GM21786 (cell line): ENCODE results near the gene FRK.

Experiments used
- ATAC-seq: cut with Tn5 transposase; IDR thresholded peaks from one replicate; pipeline ENCODE4 v1.9.1; 2021; ENCODE audit not compliant: unreplicated experiment

The FRK gene

DNA sequence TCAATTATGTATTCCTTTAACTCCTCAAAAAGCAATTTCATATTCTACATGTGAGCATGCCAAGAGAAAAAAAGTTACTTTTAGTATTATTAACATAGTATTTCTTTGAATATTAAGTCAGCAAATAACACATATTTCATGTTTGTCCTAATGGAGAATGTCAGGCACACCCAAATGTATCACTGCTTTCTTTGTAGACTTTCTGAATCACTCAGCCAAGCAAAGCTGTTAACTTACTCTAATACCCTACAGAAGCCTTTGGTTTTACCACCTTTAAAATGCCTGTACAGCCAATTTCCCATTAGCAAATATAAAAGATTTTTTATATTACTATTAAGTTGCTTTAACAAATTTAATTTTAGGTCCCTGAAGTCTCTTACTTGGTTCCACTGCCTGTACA is 23.8 kb downstream of the FRK start:
- no peak for ATAC-seq

DNA sequence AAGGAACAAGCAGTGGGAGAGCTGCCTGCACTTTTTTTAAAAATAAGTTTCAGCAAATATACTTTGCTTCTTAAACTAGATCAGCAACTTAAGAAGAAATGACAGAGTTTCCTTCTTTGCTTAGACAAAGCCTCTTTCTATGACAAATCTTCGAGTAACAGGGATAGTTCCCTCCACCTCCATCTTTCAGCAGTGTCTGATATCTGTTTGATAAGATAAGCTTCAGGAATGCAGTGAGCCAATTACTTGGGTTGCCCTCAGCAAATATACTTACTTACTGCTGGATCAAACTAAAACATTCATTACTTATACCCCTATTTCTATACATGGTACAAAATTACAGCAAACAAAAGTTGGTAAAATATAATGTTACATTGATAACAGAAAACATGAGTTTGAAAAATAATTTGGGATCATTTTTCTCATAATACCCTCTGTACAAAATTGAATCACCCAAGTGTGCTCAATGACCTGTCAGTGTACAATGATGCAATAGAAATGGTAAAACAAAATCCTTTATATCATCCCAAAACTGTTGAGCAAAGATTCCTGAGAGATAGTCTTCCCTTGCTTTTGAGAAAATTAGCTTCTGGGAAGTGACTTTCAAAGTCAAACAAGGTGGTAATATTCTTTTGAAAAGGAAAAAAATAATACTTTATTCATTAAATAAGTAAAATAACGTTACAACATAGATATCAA is 24.5 kb downstream of the FRK start:
- ATAC-seq = no peak

DNA sequence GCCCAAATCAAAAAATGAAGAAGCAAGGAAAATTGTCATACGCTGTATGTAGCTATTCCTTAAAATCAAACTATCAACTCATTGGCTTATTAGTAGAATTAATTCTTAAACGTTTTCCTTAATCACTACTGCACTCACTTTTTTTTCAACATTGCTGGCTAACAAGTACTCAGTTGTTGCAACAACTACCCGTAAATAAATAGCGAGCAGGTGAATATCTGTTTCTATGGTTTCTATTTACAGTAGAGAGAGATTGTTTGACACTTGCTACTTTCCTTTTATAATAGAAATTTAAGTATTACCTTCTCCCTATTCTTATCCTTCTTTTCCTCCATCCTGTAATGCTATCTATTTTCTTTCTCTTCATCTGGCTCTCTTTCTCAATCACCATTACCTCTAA is 25.1 kb downstream of the FRK start:
- ATAC-seq = no peak

DNA sequence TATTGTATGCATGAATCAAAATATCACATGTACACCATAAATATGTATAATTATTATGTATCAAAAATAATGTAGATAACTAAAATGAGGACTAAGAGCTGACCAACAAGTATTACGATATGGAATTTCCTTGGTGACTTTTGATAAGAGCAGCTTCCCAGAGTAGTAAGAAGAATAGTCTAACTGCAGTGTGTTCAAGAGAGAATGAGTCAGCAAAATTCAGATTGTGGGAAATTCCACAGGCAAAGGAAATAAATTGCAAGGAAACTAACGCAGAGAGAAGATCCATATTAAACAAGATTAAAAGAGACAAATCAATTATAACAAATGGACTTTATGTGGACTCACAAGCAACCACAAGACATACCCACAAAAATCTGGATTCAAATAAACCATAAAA is 26.4 kb downstream of the FRK start:
- no peak for ATAC-seq

DNA sequence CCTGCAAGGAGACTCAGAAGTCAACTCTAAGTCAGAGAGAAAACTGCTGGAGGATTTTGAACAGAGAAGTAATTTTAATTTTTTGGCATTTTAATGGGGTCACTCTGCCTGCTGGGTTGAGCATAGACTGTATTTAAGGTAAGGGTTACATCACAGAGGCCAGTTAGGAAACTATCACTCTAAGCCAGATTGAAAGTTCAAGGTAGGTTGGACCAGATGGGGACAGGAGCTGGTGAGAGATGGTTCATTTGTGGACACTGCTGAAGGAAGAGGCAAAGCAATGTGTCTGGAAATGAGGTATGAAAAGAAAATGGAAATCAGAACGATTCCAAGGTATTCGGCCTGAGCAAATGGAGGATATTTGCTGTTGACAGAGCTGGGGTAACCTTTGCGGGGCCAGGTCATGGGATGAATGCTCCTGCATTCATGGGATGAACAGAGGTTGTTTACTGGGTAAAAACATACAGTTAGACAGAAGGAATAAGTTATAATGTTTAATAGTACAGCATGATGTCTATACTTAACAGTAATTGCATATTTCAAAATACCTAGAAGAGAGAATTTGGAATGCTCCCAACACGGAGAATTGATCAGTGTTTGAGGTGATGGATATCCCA is 26.9 kb downstream of the FRK start:
- ATAC-seq = no peak

DNA sequence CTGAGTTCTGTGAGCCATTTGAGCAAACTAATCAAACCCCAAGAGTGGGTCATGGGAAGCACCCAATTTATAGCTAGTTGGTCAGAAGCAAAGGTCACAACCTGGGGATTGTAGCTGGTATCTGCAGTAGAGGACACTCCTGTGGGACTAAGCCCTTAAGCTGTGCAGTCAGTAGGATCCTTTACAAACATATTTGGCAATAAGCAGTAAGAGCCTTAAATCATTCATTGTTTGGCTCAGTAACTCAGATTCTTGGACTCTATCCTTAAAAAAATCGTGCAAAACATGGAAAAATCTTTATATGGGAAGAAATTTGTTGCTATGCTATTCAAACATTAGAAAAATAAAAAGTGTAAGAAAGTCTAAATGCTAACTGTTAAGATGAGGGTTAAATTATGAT is 29.9 kb downstream of the FRK start:
- no peak for ATAC-seq

DNA sequence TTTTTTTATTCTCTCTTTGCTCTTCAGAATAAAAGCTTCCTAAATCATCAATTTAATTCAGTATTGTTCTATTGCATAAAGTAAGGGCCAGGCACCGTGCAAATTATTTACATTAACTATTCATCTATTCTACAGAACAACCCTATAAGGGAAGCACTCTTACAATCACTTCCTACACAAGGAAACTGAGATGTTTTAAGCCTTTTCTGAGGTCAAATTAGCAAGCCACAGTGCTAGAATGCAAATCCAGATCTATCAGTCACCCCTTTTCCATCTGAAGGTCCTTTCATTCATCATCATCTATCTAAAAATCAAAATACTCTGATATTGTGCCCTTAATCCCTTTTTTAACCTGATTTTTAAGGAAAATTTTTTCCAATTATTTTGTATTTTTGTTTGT is 31.2 kb downstream of the FRK start:
- peak; percentile 42 for ATAC-seq

DNA sequence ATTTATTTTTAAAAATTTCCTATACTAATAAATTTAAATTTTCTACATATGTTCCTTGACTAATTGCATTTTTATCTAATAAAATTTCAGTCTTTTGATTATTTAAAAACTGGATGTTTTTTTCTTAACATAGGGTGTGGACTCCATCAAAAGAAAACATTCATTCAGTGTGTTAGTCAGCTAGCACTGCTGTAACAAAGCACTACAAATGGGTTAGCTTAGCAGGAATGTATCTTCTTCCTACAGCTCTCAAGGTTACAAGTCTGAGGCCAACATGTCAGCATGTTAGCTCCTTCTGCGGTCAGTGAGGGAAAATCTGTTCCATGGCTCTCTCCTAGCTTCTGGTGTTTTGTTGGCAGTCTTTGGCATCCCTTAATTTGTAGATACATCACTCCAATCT is 32.5 kb downstream of the FRK start:
- no peak for ATAC-seq

DNA sequence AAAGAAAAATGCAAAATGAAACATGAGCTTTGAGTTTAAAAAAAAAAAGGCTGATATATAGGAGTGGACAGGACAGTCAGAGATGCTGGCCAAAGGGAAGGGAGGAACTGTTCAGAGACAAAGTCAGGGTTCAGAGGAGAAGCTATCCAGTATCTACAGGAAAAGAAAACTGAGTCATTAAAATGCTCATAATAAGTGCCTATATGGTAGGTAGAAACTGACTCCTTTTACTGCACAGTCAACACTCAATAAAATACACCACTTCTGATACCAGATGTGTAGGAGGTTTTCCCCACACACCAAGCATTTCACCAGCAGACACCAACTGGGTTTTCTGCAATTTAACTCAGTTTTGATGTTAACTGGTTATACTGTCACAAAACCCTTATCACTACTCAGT is 32.9 kb downstream of the FRK start:
- peak; percentile 46 for ATAC-seq

DNA sequence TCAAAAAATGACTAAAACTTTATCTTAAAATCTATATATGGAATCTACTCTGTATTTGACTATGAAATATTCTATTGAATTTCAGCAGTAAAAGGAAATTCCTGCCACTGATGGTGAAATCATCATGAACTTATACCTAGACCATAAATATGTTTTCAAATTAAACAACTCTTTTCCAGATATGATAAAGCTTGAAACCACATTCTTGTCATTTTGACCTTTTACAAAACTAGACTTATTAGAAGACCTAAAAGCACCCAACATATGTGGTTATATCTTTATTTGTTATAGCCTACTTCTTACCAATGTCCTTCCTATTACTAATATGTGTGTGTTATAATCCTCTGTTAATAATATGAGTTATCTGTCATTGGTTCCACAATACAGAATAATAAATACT is 35.3 kb downstream of the FRK start:
- no peak for ATAC-seq

DNA sequence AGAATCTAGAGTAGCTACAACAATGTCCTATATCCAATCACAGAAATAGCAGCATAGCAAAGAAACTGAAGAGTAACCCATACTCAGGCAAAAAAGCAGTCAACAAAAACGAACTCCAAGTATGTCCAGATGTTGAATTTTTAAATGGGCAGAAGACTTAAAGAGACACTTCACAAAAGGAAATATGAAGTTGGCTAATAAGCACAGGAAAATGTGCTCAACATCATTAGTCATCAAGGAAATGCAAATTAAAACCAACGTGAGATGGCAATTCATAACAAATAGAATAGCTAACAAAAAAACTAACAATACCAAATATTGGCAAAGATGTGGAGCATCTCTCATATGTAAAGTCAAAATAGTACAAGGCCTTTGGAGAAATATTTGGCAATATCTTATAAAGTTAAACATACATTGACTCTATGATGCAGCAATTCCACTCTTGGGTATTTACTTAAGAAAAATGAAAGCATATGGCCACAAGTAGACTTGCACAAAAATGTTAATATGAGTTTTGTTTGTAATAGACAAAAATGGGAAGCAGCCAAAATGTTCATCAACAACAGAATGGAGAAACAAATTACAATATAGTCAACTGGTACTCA is 37.7 kb downstream of the FRK start:
- no peak for ATAC-seq

DNA sequence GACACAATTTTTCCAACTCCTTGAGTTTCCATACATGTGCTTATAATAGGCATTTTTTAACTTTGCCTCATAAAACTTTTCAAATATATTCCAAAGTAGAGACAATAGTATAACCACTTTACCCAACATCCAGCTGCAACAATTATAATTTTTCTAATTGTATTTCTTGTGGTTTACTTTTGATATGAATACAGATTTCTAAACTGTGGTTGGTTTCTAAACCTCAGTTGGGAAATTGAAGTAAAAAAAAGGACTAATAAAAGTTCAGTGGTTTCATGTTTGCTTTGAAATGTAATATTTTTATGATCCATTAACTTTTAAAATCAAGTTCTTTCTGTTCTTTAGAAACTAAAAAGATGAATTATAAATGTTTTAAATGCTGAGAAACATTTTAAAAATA is 40.0 kb downstream of the FRK start:
- ATAC-seq = no peak

DNA sequence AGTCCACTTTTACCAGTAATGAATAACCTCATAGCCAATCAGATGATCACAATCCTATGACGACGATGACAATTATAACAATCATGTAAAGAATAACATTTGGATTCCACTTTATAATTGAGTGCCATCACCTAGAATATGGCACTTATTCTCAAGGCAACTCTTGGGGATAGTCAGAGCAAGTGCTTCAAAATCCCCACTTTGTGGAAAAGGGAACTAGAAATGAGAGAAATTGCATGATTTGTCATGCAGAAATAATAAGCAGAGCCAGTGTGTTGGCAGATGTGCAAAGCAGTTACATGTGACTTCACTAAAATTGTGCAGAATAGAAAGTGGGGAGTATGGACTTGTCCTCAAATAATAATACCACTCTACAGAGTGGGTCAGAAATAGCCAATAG is 41.3 kb downstream of the FRK start:
- ATAC-seq = peak; percentile 80

DNA sequence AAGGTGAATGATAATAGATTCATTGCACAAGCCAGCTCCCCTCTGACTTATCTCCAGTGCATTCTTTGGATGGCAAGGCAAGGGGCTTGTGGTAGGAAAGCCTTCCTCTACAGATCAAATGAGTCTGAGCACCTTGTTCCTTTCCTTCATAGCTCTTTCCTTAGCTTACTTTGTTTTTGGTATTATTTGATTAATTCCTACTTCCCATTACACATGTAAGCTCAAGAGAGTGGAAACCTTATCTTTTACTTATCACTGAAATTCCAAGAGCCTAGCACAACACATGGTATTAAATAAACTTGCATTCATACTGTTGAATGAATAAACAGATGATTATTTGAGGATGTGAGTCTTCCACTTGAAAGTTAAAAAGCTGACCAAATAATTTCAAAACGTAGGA is 41.7 kb downstream of the FRK start:
- no peak for ATAC-seq

DNA sequence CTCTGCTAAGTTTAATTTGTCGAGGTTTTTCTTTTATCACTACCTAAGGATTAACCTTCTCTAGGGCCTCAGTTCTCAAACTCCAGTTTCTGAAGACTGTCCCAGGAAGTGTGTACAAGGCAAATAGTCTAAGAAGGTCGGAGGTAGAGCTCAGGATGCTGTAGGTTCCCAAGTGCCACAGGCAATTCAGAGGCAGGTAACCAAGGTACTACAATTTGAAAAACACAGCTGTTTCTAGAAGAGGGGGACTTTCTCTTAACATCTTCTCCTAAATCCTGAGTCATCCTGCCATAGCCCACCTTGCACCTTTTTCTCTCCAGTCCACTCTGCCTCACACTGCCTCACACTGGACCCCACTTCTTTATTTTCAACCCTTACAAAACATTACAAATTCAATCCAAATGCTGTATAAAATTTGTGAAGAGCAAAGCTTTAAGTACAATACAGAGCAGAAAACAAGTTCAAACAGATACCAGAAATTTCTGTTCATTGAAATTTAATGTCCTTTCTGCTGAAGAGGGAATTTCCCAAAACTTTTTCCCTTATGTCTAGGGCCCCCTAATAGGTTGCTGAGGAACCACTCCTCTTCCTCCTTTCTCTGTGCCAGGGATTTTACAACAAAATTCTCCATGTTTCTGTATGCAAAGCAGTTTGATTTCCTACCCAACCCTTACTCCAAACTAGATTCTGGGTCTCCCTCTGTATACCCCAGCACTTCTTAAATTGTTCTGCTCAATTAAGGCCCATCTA is 43.0 kb downstream of the FRK start:
- peak; percentile 6 for ATAC-seq

DNA sequence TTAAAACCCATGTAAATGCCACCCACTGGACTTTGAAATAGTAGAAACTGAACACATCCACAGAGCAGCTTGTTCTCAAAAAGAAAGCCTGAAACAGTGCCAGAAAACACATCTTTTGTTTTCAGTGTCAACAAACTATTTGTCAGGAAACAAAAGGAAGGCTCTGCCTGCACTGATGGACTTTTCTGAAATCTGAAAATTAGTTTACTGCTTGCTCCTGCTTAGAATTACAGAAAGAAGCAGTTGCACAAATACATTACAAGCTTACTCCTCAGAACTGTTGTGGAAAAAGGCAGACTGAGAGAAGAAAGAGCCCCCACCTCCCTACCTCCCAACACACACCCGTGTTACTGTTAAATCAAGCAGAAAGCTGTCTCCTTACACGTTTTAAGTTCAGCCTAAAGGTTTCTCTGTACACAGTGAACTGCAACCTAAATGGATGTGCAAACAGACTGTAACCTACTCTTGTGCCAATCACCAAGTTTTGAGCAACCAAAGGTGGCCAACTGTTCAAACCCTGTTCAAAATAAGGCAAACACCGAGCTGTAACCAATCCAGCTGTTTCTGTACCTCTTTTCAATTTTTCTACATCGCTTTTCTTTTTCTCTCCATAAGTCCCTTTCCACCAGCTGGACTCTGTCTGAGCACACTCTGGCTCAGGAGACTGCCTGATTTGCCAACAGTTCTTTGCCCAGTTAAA is 43.7 kb downstream of the FRK start:
- ATAC-seq = peak; percentile 24

DNA sequence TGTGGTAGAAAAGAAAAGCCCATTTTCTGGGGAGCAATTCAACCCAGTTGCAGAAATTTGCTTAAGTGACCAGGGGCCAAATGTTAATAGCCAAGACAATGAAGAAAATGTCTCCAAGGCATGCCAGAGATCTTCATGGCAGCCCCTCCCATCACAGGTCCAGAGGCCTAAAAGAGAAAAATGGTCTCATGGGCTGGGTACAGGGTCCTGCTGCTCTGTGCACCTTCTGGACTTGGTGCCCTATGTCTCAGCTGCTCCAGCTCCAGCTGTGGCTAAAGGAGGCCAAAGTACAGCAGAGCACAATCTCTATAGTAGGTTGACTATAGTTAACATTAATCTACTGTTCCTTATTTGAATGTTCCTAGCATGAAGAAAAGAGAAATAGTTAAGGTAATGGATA is 44.7 kb downstream of the FRK start:
- ATAC-seq = no peak

DNA sequence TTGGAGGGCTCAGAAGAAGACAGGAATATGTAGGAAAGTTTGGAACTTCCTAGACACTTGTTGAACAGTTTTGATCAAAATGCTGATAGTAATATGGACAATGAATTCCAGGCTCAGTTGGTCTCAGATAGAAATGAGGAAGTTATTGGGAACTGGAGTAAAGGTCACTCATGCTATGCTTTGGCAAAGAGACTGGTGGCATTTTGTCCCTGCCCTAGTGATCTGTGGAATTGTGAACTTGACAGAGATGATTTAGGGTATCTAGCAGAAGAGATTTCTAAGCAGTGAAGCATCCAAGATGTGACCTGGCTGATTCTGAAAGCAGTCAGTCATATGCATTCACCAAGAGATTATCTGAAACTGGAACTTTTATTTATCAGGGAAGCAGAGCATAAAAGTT is 45.1 kb downstream of the FRK start:
- no peak for ATAC-seq

DNA sequence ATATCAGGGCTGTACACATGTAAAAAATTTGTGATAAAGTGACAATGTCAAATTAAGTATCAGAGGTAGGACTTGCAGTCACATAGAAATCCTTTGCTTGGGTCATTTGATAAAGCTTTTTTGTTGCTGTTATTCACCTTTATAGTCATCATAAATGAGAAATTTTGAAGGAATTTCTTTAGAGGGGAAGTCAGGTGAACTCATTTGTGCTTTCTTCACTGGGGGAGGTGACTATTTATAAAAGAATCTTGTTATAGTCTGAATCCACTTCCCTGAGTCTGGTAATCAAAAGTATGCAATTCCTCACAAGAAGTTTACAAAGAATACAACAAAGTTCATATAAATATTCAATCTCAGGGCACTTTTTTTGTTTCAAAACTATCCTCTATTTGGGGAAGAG is 47.7 kb downstream of the FRK start:
- no peak for ATAC-seq

DNA sequence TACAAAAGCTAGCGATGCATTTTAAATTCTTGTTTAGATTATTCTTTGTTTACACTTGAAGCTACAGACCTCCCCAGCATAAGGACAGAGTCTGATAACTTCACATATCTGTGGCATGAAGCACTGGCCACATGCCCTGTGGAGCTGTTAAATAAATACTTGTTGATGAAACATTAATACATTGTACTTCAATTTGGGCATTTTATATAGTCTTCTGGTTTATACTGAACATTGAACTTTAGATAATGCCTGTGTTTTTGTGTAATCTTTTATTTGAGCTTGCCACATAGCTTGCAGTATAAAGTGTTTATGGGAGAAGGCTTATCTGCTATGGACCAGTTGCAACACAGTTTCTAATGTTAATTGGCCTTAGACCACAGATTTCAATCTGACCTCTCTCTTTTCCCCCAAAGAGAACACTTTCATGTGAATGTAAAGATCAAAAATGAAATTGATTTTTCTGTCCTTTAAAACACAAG is 48.2 kb downstream of the FRK start:
- ATAC-seq = no peak

DNA sequence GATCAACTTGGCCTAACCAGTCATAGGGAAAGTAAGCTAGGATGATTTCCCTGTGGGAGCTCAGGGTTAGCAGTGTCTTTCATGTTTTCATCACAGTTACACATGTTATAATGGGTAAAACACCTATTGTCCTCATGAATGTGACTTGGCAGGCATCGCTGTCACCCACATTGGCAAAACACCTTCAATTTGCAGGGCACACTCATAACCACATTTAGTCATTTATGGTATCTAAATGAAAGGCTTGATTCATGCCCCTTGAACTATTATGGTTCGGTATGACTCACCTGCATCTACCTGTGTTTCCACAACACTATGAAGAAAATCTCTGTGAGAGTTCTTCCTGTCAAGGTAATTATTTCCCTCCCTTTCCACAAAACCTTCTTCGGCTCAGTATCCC is 49.2 kb downstream of the FRK start:
- ATAC-seq = peak; percentile 48
